ENCODE measurements around the gene AUTS2.

The AUTS2 gene

GRCh38 chr7:69813637-69814240 lies 215.5 kb downstream of the AUTS2 start:
- Histone ChIP-seq H3K36me3 (no peaks in the 10 kb centered on the region), H3K9me3 (ENCODE audit: severe bottlenecking) (no peaks in the 10 kb centered on the region), H3K4me3 (ENCODE audit: low read depth, low read length) (no peak overlapping the region), H3K27ac (no peak overlapping the region), H3K27me3 (ENCODE audit: insufficient read depth, low read depth, severe bottlenecking) (no peaks in the 10 kb centered on the region)
- no peak for TF ChIP-seq CTCF (IDR thresholded peaks at IDR 0.05; ENCODE audit: low read depth, low read length)
- no peak for DNase-seq

GRCh38 chr7:69814421-69814962 lies 216.2 kb downstream of the AUTS2 start:
- TF ChIP-seq CTCF (IDR thresholded peaks at IDR 0.05; ENCODE audit: low read depth, low read length): no peak
- no peak overlapping the region for H3K27ac ChIP-seq
- no peak overlapping the region for H3K4me3 ChIP-seq (ENCODE audit: low read depth, low read length)
- H3K9me3 ChIP-seq (ENCODE audit: severe bottlenecking): no peaks in the 10 kb centered on the region
- H3K27me3 ChIP-seq (ENCODE audit: insufficient read depth, low read depth, severe bottlenecking): no peaks in the 10 kb centered on the region
- no peak for DNase-seq
- no peaks in the 10 kb centered on the region for H3K36me3 ChIP-seq

GRCh38 chr7:69816501-69816900 lies 218.2 kb downstream of the AUTS2 start:
- H3K27ac ChIP-seq: no peak overlapping the region
- TF ChIP-seq CTCF (IDR thresholded peaks at IDR 0.05; ENCODE audit: low read depth, low read length): no peak
- no peaks in the 10 kb centered on the region for H3K27me3 ChIP-seq (ENCODE audit: insufficient read depth, low read depth, severe bottlenecking)
- no peaks in the 10 kb centered on the region for H3K36me3 ChIP-seq
- no peak for DNase-seq
- H3K9me3 ChIP-seq (ENCODE audit: severe bottlenecking): no peaks in the 10 kb centered on the region
- H3K4me3 ChIP-seq (ENCODE audit: low read depth, low read length): no peak overlapping the region

GRCh38 chr7:69817121-69817520 lies 218.8 kb downstream of the AUTS2 start:
- no peaks in the 10 kb centered on the region for H3K9me3 ChIP-seq (ENCODE audit: severe bottlenecking)
- H3K4me3 ChIP-seq (ENCODE audit: low read depth, low read length): no peak overlapping the region
- no peaks in the 10 kb centered on the region for H3K27me3 ChIP-seq (ENCODE audit: insufficient read depth, low read depth, severe bottlenecking)
- no peak overlapping the region for H3K27ac ChIP-seq
- no peak for DNase-seq
- no peak for TF ChIP-seq CTCF (IDR thresholded peaks at IDR 0.05; ENCODE audit: low read depth, low read length)
- no peaks in the 10 kb centered on the region for H3K36me3 ChIP-seq

GRCh38 chr7:69817841-69818635 lies 219.8 kb downstream of the AUTS2 start:
- no peak for TF ChIP-seq CTCF (IDR thresholded peaks at IDR 0.05; ENCODE audit: low read depth, low read length)
- Histone ChIP-seq H3K36me3 (no peaks in the 10 kb centered on the region), H3K9me3 (ENCODE audit: severe bottlenecking) (no peaks in the 10 kb centered on the region), H3K27me3 (ENCODE audit: insufficient read depth, low read depth, severe bottlenecking) (no peaks in the 10 kb centered on the region), H3K4me3 (ENCODE audit: low read depth, low read length) (no peak overlapping the region), H3K27ac (no peak overlapping the region)
- no peak for DNase-seq
